Activated CD8-positive, alpha-beta T cell treated with anti-CD3 and anti-CD28 coated beads, Interleukin-2, amount 10 ng/mL, durations not matched to agents 7 days and 5 days (primary cell): ENCODE measurements around the gene NBL1. TPM values are rescaled to one million over a fixed set of nuclear protein-coding genes. Genes with fewer than 3 reads are reported as not detected.
"Not testable (repeated sequence)": the region's sequence is repeated elsewhere in the genome, so short reads cannot be mapped to it uniquely, and the experiment has no call there.

ENCODE experiments used
- ATAC-seq: fragments of 150-1000 bp; cut with Tn5 transposase; one replicate; pipeline ENCODE4 v1.10.0; 2021; ENCODE audit warnings: moderate library complexity
- CTCF ChIA-PET: fragments of 350-600 bp; sonication (Branson Sonifier 250); formaldehyde crosslinking; loops from one replicate; lab custom pipeline; 2021; ENCODE audit warnings: antibody characterized with exemption; lab: Charles Lee
- POLR2A ChIA-PET: fragments of 350-600 bp; sonication (Branson Sonifier 250); formaldehyde crosslinking; loops from one replicate; lab custom pipeline; 2021; ENCODE audit warnings: antibody characterized with exemption; lab: Charles Lee
- DNase-seq: peaks from one replicate; pipeline ENCODE4 v3.0.0-alpha.2; 2020
- H3K27ac Mint-ChIP-seq: one replicate; pipeline ENCODE4 v1.8.0; 2021; ENCODE audit warnings: mild to moderate bottlenecking, mixed read lengths
- H3K27me3 Mint-ChIP-seq: one replicate; pipeline ENCODE4 v1.8.0; 2021; ENCODE audit warnings: low read depth, mixed read lengths
- H3K36me3 Mint-ChIP-seq: one replicate; pipeline ENCODE4 v1.8.0; 2021; ENCODE audit warnings: low read depth, mixed read lengths
- H3K4me1 Mint-ChIP-seq: one replicate; pipeline ENCODE4 v1.8.0; 2021; ENCODE audit warnings: low read depth, mixed read lengths
- H3K4me3 Mint-ChIP-seq: one replicate; pipeline ENCODE4 v1.8.0; 2021; ENCODE audit warnings: mild to moderate bottlenecking, mixed read lengths
- H3K9me3 Mint-ChIP-seq: one replicate; pipeline ENCODE4 v1.8.0; 2022; ENCODE audit warnings: mixed read lengths; ENCODE audit not compliant: insufficient read depth
- total RNA-seq, 2 experiments: library from RNA; stranded (reverse); gene quantifications; one replicate each; pipeline ENCODE4 v1.2.3, GENCODE V29; 2021

Gene NBL1
- total RNA-seq, 2 experiments from 2014 or later: 40.1 TPM

DNA sequence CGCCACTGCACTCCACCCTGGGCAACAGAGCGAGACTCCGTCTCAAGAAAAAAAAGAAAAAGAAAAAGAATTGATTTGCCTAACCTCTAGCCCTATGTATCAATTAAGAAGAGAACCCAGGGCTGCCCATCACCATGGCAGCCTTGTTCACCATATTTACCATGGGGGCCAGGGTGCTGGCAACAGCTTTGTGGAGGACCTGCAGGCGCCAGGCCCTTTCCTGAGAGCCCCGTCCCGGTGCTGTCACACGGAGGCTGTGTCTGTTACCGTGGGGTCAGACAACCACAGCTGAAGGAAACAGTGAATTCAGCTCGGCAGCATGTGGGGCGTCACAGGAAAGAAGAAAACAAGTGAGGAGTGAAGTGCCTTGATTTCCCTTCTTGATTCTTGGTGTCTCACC lies 6.5 kb upstream of the NBL1 start:
- Mint-ChIP-seq H3K4me3 (no peak overlapping the region), H3K36me3 (no peaks in the 10 kb centered on the region), H3K9me3 (no peaks in the 10 kb centered on the region), H3K27me3 (peaks cover 4% of the 10 kb centered on the region), H3K4me1 (peaks cover under 1% of the 10 kb centered on the region), H3K27ac (no peak overlapping the region)
- ATAC-seq (no peak), DNase-seq (no peak)
- CTCF ChIA-PET: interaction anchor here (2.8 kb wide), 1 partner anchor 21 kb away, joined by 6 read pairs; no protein-coding TSS in a partner anchor
- POLR2A ChIA-PET: interaction anchor here (0.6 kb wide), 1 partner anchor 149 kb away, joined by 3 read pairs; no protein-coding TSS in a partner anchor

DNA sequence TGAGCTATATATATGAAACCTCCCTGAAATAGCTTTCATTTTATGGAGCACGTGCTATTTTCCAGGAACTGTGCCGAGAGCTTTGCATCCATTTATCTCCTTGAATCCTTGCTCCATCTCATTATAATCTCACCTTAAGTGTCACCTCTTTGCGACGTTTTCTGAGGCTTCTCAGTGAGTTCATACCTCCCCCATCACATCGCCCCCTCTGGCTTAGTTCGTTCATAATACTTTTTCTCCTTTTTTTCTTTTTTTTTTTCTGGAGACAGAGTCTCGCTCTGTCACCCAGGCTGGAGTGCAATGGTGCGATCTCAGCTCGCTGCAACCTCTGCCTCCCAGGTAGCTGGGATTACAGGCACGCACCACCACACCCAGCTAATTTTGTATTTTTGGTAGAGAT lies 4.9 kb upstream of the NBL1 start:
- ATAC-seq, H3K36me3 Mint-ChIP-seq, POLR2A ChIA-PET, H3K4me3 Mint-ChIP-seq, H3K9me3 Mint-ChIP-seq, H3K27ac Mint-ChIP-seq, DNase-seq: not testable (repeated sequence)
- Mint-ChIP-seq H3K4me1 (peaks cover 12% of the 10 kb centered on the region), H3K27me3 (peaks cover 14% of the 10 kb centered on the region)
- CTCF ChIA-PET: interaction anchor here (0.9 to 2.8 kb wide), 3 partner anchors 21 to 34 kb away, joined by 3 to 6 read pairs (median 5); no protein-coding TSS in a partner anchor

DNA sequence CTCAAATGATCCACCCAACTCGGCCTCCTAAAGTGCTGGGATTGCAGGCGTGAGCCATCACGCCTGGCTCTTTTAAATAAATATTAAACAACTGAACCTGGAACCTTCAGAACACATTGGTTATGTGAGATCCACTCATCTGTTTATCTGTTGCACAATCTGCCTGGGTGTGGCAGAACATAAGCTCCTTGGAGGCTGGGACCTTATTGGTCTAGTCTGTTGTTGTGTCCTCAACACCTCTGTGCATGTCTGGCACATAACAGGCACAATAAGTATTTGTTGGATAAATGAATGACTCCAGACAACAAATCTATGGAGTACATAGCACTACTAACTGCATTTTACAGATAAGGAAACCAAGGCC lies 4.1 kb upstream of the NBL1 start:
- H3K27me3 Mint-ChIP-seq: peaks cover 14% of the 10 kb centered on the region
- peaks cover 2% of the 10 kb centered on the region for H3K36me3 Mint-ChIP-seq
- no peak overlapping the region for H3K4me3 Mint-ChIP-seq
- H3K4me1 Mint-ChIP-seq: peaks cover 15% of the 10 kb centered on the region
- no peaks in the 10 kb centered on the region for H3K9me3 Mint-ChIP-seq
- ChIA-PET POLR2A (interaction anchor here (1.0 kb wide), 1 partner anchor 176 kb away, joined by 3 read pairs; no protein-coding TSS in a partner anchor), CTCF (interaction anchor here (1.0 to 5.0 kb wide), 4 partner anchors 8 to 66 kb away, joined by 3 to 21 read pairs (median 4); no protein-coding TSS in a partner anchor)
- DNase-seq: no peak
- H3K27ac Mint-ChIP-seq: no peak overlapping the region
- no peak for ATAC-seq

DNA sequence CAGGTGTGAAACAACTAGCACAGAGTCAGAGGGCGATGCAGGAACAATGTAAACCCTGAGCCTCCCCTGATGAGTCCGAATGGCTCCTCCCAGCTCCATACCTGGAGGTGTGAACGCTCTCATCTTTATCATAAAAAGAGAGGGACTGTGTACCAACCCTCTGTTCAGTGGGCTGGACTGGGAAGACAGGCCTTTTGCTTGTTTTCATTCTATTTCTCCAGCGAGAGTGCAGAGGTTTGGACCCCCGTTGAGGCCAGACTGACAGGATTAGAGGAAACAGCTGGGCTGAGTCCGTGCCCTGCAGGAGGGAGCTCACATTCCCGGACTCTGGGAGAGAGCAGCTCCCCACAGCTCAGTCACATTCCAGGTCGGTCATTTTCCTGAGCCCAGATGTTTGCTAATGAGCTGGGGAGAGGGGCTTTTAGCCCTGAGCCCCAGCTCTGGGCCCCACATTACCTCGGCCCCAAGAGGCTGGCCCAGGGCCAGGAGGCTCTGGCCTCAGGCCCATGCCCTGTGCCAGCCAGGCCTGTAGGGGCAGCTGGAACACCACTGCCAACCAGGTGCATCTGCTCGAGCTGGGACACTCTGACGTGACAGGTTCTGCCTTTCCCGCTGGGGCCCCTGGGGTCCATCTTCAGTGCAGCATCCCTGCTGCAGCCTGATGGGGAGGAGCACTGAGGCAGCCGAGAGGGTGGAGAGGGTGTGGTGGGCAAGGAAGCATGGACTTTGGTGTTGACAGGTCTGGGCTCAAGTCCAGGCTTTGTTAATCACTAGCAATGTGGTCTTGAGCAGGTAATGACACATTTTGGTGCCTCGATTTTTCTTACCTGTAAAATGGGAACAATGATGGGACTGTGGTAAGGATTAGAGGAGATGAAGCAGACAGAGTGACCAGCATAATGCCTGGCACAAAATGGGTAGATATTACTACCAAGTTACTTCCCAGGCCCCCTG lies 3.5 kb upstream of the NBL1 start:
- DNase-seq: no peak
- H3K27me3 Mint-ChIP-seq: peaks cover 14% of the 10 kb centered on the region
- H3K9me3 Mint-ChIP-seq: no peaks in the 10 kb centered on the region
- peaks cover 2% of the 10 kb centered on the region for H3K36me3 Mint-ChIP-seq
- H3K27ac Mint-ChIP-seq: no peak overlapping the region
- no peak overlapping the region for H3K4me3 Mint-ChIP-seq
- ATAC-seq: no peak
- peaks cover 19% of the 10 kb centered on the region for H3K4me1 Mint-ChIP-seq
- ChIA-PET CTCF (interaction anchor here (1.0 to 5.0 kb wide), 5 partner anchors 8 to 67 kb away, joined by 3 to 21 read pairs (median 4); no protein-coding TSS in a partner anchor), POLR2A (interaction anchor here (0.5 to 1.2 kb wide), 4 partner anchors 10 to 509 kb away, joined by 3 to 4 read pairs (median 3); no protein-coding TSS in a partner anchor)

DNA sequence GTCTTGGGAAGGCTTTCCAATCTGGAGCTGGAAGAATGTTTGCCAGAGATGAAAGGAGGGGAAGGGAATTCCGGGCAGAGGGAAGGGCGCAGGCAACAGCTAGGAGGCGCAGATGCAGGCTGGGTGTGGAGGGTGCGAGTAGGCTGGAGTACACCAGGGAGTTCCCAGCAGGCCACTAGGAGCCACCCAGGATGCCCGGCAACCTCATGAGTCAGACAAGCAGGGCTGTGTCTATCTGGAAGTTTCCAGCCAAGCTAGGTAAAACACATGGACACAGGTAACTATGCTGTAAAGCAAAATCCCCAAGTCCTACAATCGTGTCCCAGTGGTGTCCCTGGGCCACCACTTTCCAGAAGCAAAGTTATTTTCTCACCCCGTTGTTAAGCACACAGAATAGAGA lies 990 bp upstream of the NBL1 start:
- POLR2A ChIA-PET: interaction anchor here (1.1 to 2.6 kb wide), 3 partner anchors 37 to 299 kb away, joined by 3 to 21 read pairs (median 11); a partner anchor contains a TSS
- Mint-ChIP-seq H3K4me3 (peak overlapping the region; percentile 80), H3K27ac (peak overlapping the region; percentile 73), H3K9me3 (no peaks in the 10 kb centered on the region), H3K36me3 (peaks cover 2% of the 10 kb centered on the region), H3K4me1 (peaks cover 44% of the 10 kb centered on the region), H3K27me3 (peaks cover 14% of the 10 kb centered on the region)
- ATAC-seq: no peak
- DNase-seq: no peak
- CTCF ChIA-PET: interaction anchor here (0.8 to 5.0 kb wide), 6 partner anchors 10 to 252 kb away, joined by 3 to 21 read pairs (median 5); no protein-coding TSS in a partner anchor

DNA sequence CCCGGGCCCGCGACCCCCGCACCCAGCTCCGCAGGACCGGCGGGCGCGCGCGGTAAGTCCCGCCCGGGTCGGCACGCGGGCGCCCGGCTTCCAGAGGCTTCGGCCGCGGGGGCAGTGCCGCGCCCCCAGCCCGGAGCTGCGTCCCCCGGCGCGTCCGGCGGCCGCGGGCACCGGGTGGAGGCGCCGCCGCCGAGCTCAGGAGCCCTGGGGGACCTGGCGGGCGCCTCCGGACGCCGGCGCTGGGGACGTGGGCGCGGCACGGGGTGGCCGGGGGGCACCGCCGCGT lies 227 bp downstream of the NBL1 start:
- peak; percentile 35 for ATAC-seq
- Mint-ChIP-seq H3K27me3 (peaks cover 14% of the 10 kb centered on the region), H3K4me3 (peak overlapping the region; percentile 93), H3K27ac (no peak overlapping the region), H3K9me3 (no peaks in the 10 kb centered on the region), H3K36me3 (peaks cover 2% of the 10 kb centered on the region), H3K4me1 (peaks cover 44% of the 10 kb centered on the region)
- POLR2A ChIA-PET: interaction anchor here (0.6 to 2.6 kb wide), 6 partner anchors 9 to 300 kb away, joined by 3 to 21 read pairs (median 6); a partner anchor contains a TSS
- DNase-seq: no peak
- CTCF ChIA-PET: interaction anchor here (1.1 to 5.0 kb wide), 4 partner anchors 17 to 303 kb away, joined by 4 to 21 read pairs (median 4); no protein-coding TSS in a partner anchor

DNA sequence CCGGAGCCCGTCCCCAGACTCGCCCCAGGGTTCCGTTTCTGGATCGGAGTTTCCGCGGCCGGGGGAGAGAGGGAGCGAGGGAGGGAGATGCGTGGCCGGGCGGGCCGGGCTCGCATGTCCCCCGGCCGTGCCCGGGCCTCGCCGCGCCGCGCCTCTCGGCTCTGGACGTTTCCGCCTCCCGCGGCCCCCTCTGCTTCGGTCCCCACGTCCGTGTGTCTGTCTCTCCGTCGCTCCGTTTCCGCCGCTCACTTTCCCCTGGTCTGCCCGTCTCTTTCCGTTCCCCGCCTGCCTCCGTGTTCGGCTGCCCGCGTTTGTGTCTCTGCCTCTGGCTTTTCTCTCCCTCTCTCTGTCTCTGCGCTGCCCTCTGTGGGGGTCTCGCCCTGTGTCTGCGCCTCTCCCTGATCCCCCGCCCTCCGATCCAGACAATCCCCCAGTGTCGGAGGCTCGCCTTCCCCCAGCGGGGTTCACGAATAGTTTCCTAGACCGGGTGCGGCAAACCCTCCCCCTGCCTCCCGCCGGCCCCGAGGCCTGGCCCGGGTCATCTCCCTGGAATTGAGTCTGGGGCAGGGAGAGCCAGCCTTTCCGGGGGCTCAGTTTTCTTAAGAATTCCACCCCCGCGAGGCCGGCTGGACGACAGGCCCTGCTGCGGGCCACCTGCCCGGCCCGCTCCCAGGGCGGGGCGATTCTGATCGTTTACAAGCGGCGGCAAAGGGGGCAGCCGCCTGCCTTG lies 735 bp downstream of the NBL1 start:
- peaks cover 44% of the 10 kb centered on the region for H3K4me1 Mint-ChIP-seq
- ChIA-PET CTCF (interaction anchor here (1.1 to 3.9 kb wide), 4 partner anchors 44 to 304 kb away, joined by 3 to 19 read pairs (median 4); no protein-coding TSS in a partner anchor), POLR2A (interaction anchor here (0.6 to 2.6 kb wide), 4 partner anchors 38 to 135 kb away, joined by 3 to 21 read pairs (median 10); a partner anchor contains a TSS)
- no peaks in the 10 kb centered on the region for H3K9me3 Mint-ChIP-seq
- peak; percentile 59 for ATAC-seq
- peak overlapping the region; percentile 93 for H3K27ac Mint-ChIP-seq
- peaks cover 2% of the 10 kb centered on the region for H3K36me3 Mint-ChIP-seq
- peak overlapping the region; percentile 93 for H3K4me3 Mint-ChIP-seq
- DNase-seq: peak; percentile 78
- H3K27me3 Mint-ChIP-seq: peaks cover 14% of the 10 kb centered on the region

DNA sequence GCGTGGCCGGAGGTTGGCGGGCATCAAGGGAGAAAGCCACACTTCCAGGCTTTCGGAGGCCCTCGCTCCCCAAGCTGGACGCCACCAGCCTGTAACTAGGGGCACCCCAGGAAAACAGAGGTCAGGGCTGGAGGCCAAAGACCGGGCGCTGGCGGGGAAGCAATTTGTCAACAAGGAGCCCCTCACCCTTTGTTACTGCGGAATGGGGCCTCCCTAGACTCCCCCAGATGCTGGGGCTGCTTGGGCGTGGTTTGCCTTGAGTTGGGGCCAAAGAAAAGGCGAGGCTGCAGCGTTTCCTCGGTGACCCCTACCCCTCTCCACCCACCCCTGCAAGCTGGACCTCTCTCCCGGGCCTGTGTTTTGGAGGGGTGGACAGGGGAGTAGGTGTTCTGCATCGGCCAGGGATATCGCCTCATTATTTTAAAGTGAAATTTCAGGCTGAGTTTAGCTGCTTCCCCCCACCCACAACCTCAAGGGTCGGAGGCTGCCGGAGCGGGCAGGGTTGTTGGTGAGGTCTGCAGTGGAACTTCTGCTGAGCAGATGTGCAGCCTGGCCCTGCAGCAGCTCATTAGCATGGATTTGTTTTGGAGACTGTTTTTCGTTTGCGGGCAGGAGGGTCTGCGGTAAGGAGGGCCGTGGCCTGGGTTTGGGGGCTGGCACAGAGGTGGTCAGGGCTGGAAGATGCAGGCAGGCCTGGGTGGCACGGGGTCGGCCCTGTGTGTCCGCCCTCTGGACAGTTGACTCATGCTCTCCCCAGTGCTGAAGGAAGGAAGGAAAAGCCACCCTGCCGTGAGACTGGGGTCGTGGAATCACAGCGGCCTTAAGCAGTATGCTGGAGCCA lies 1.5 kb downstream of the NBL1 start:
- ATAC-seq: no peak
- Mint-ChIP-seq H3K36me3 (peaks cover 2% of the 10 kb centered on the region), H3K27ac (peak overlapping the region; percentile 52), H3K4me1 (peaks cover 44% of the 10 kb centered on the region), H3K9me3 (no peaks in the 10 kb centered on the region), H3K4me3 (peak overlapping the region; percentile 93), H3K27me3 (peaks cover 14% of the 10 kb centered on the region)
- DNase-seq: no peak
- POLR2A ChIA-PET: interaction anchor here (1.1 to 2.6 kb wide), 4 partner anchors 48 to 176 kb away, joined by 3 to 21 read pairs (median 8); a partner anchor contains a TSS
- CTCF ChIA-PET: interaction anchor here (1.1 to 3.9 kb wide), 3 partner anchors 16 to 300 kb away, joined by 3 to 19 read pairs (median 8); no protein-coding TSS in a partner anchor

DNA sequence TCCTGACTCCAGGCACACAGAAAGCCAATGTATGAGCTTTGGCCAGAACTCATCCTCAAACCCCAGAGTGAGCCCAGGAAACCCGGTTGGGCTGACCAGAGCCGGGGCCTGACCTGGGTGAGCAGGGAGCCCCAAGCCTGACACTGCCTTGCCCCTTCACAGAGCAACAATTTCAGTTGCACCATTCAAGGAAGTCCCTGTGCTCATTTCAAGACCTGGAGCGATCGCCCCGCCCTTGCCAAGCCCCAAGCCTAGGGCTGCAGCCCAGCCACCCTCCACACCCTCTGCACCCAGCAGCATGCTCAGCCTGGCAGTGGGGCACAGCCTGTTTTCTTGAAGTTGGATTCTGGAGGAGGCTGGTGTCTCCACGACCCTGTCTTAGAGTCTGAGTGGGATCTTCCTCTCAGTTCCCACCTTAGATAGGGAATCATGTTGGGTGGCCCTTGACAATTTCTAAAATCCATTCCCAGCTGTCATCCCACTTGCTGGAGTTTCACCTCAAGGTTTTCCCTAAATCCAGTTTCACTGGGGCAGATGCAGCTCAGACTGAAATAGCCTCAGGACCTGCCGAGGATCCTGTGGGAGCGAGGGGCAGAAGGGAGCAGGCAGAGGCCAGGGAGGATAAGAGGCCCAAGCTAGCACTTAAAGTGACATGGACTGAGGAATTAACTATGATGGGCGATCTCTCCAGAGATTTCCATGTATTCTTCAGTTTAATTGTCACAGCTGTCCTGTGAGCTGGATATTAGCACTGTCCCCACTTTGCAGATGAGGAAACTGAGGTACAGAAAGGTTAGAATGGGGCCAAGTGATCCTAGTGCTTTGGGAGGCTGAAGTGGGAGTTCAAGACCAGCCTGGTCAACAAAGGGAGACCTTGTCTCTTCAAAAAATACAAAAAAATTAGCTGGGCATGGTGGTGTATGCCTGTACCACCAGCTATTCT lies 2.5 kb downstream of the NBL1 start:
- H3K27ac Mint-ChIP-seq: no peak overlapping the region
- POLR2A ChIA-PET: interaction anchor here (0.8 to 2.1 kb wide), 5 partner anchors 49 to 256 kb away, joined by 3 to 11 read pairs (median 4); a partner anchor contains a TSS
- H3K9me3 Mint-ChIP-seq: no peaks in the 10 kb centered on the region
- peak overlapping the region; percentile 93 for H3K4me3 Mint-ChIP-seq
- no peak for ATAC-seq
- H3K27me3 Mint-ChIP-seq: peaks cover 14% of the 10 kb centered on the region
- CTCF ChIA-PET: interaction anchor here (1.1 to 3.9 kb wide), 7 partner anchors 15 to 302 kb away, joined by 3 to 19 read pairs (median 5); no protein-coding TSS in a partner anchor
- H3K36me3 Mint-ChIP-seq: peaks cover 2% of the 10 kb centered on the region
- peak; percentile 30 for DNase-seq
- peaks cover 44% of the 10 kb centered on the region for H3K4me1 Mint-ChIP-seq
